Keratinocyte (primary cell): ENCODE data around the gene NHERF2. TPM values are rescaled to one million over a fixed set of nuclear protein-coding genes. Genes with fewer than 3 reads are reported as not detected.

Experiments
- DNase-seq: peaks from one replicate; pipeline ENCODE4 v3.0.0-alpha.2; 2011; ENCODE audit warnings: low read depth, missing footprints, low spot score
- FAIRE-seq: peaks from 2 replicates; lab custom pipeline; 2011; peaks lifted over from hg19 to GRCh38; lab: Jason Lieb, UNC
- H2AFZ ChIP-seq: 2 replicates; pipeline ENCODE4 v1.6.0; 2012; ENCODE audit warnings: low read length, control low read depth, inconsistent platforms; ENCODE audit not compliant: control insufficient read depth
- H3K27ac ChIP-seq: 2 replicates; pipeline ENCODE4 v1.5.1; 2011; ENCODE audit warnings: low read length; ENCODE audit not compliant: control insufficient read depth, insufficient read depth
- H3K27me3 ChIP-seq: 3 replicates; pipeline ENCODE4 v1.6.0; 2011; ENCODE audit warnings: low read length; ENCODE audit not compliant: control insufficient read depth, insufficient read depth; ENCODE audit errors: extremely low read depth
- H3K36me3 ChIP-seq, 2 experiments: 2 replicates in 1 of 2; 3 replicates in 1 of 2; pipeline ENCODE4 v1.5.1; 2011; ENCODE audit warnings: low read length in 2 of 2, mild to moderate bottlenecking in 1 of 2; ENCODE audit not compliant: control insufficient read depth in 2 of 2, insufficient read depth in 2 of 2; ENCODE audit errors: extremely low read depth in 1 of 2
- H3K4me1 ChIP-seq: 3 replicates; pipeline ENCODE4 v1.5.1; 2011; ENCODE audit warnings: low read length; ENCODE audit not compliant: control insufficient read depth, insufficient read depth; ENCODE audit errors: extremely low read depth
- H3K4me2 ChIP-seq: 3 replicates; pipeline ENCODE4 v1.6.0; 2011; ENCODE audit warnings: low read depth, low read length; ENCODE audit not compliant: control insufficient read depth, insufficient read depth; ENCODE audit errors: extremely low read depth
- H3K4me3 ChIP-seq, 3 experiments: fragments of 200-600 bp in 1 of 3; sonication (generic) in 1 of 3; 2 replicates in 2 of 3; 3 replicates in 1 of 3; pipeline ENCODE4 v1.5.1; 2011 to 2016; ENCODE audit warnings: low read length in 3 of 3, mild to moderate bottlenecking in 3 of 3, control low read depth in 2 of 3, inconsistent platforms in 1 of 3, low read depth in 1 of 3, mixed read lengths in 1 of 3, mixed run types in 1 of 3, moderate library complexity in 1 of 3; ENCODE audit not compliant: control insufficient read depth in 2 of 3, insufficient read depth in 2 of 3; ENCODE audit errors: extremely low read depth in 1 of 3
- H3K79me2 ChIP-seq: 2 replicates; pipeline ENCODE4 v1.6.0; 2012; ENCODE audit warnings: low read length; ENCODE audit not compliant: control insufficient read depth, insufficient read depth
- H3K9ac ChIP-seq: 3 replicates; pipeline ENCODE4 v1.6.0; 2011; ENCODE audit warnings: low read length; ENCODE audit not compliant: control insufficient read depth, insufficient read depth; ENCODE audit errors: extremely low read depth
- H3K9me1 ChIP-seq: 3 replicates; pipeline ENCODE4 v1.6.0; 2011; ENCODE audit warnings: low read length; ENCODE audit not compliant: control insufficient read depth, insufficient read depth; ENCODE audit errors: extremely low read depth
- H3K9me3 ChIP-seq: 2 replicates; pipeline ENCODE4 v1.5.1; 2012; ENCODE audit warnings: low read depth, low read length; ENCODE audit not compliant: control insufficient read depth
- H4K20me1 ChIP-seq: 3 replicates; pipeline ENCODE4 v1.6.0; 2011; ENCODE audit warnings: low read length; ENCODE audit not compliant: control insufficient read depth, insufficient read depth; ENCODE audit errors: extremely low read depth
- CTCF ChIP-seq, 3 experiments: IDR thresholded peaks in 1 of 3; conservative IDR thresholded peaks in 1 of 3; optimal IDR thresholded peaks in 1 of 3; 2 replicates in 2 of 3; 3 replicates in 1 of 3; pipeline versions ENCODE3 to v1.5.1; 2011; ENCODE audit warnings: low read length in 3 of 3, mild to moderate bottlenecking in 3 of 3, moderate library complexity in 2 of 3, control low read depth in 1 of 3, inconsistent platforms in 1 of 3; ENCODE audit not compliant: insufficient read depth in 2 of 3; ENCODE audit errors: extremely low read depth in 1 of 3
- EZH2 ChIP-seq: IDR thresholded peaks from one replicate; pipeline ENCODE4 v1.6.1; 2012; ENCODE audit warnings: inconsistent platforms, mild to moderate bottlenecking, low read length, moderate library complexity
- dilution Hi-C: fragments of 300-500 bp; cut with MboI; formaldehyde crosslinking; loops from one replicate; pipeline ENCODE4 v1.7.0; 2020; ENCODE audit warnings: low sequenced_read_pairs; ENCODE audit not compliant: extremely low pct_ligation_motif_present
- polyA plus RNA-seq, 5 experiments: library from polyadenylated mRNA; depleted of rRNA in 3 of 5; stranded (reverse) in 3 of 5; stranded (forward) in 1 of 5; unstranded in 1 of 5; fragments of >200 nt; gene quantifications; 1 replicate in 1 of 5; 2 replicates in 3 of 5; 3 replicates in 1 of 5; pipeline versions ENCODE4 v1.2.1 to v1.2.3, GENCODE V29; 2011 to 2012; ENCODE audit warnings: missing spikeins in 2 of 5, low read depth in 1 of 5, low replicate concordance in 1 of 5

The NHERF2 gene
- polyA plus RNA-seq, 1 donor (not counting 4 experiments of a cell fraction or from before 2014, with no cell fraction given), result 5.9 TPM

- no peaks in the 10 kb centered on the region for H4K20me1 ChIP-seq
- H3K9me1 ChIP-seq, result no peaks in the 10 kb centered on the region
- H3K4me3 ChIP-seq, result no peak overlapping the region
- H3K4me2 ChIP-seq, result no peak overlapping the region
- TF ChIP-seq EZH2 (no peak), CTCF (optimal IDR thresholded peaks at IDR 0.05 in 1 of 3, IDR thresholded peaks at IDR 0.05 in 1 of 3, conservative IDR thresholded peaks at IDR 0.05 in 1 of 3; ENCODE audit: extremely low read depth in 1 of 3, insufficient read depth in 2 of 3, low read length in 3 of 3) (peak in 1 of 3 experiments; percentile 12)
- H3K9me3 ChIP-seq, result no peaks in the 10 kb centered on the region
- H3K27ac ChIP-seq, result no peak overlapping the region
- peaks cover 8 to 26% of the 10 kb centered on the region in 2 experiments for H3K36me3 ChIP-seq
- no peak for FAIRE-seq
- H2AFZ ChIP-seq, result no peak overlapping the region
- H3K9ac ChIP-seq, result no peak overlapping the region
- H3K4me1 ChIP-seq, result no peaks in the 10 kb centered on the region
- dilution Hi-C loops, result no loop called here
- H3K27me3 ChIP-seq, result no peaks in the 10 kb centered on the region
- DNase-seq, result no peak
- H3K79me2 ChIP-seq, result no peaks in the 10 kb centered on the region
These were observed 29.4 kb downstream of the NHERF2 start for GRCh38 chr16:2056077-2056476.

GRCh38 chr16:2056681-2057407 is 30.1 kb downstream of the NHERF2 start:
- TF ChIP-seq CTCF (optimal IDR thresholded peaks at IDR 0.05 in 1 of 3, IDR thresholded peaks at IDR 0.05 in 1 of 3, conservative IDR thresholded peaks at IDR 0.05 in 1 of 3; ENCODE audit: extremely low read depth in 1 of 3, insufficient read depth in 2 of 3, low read length in 3 of 3) (peak in 2 of 3 experiments; percentile 9 to 14), EZH2 (no peak)
- H3K36me3 ChIP-seq, result peaks cover 8 to 26% of the 10 kb centered on the region in 2 experiments
- FAIRE-seq (no peak), DNase-seq (no peak)
- no peaks in the 10 kb centered on the region for H3K9me1 ChIP-seq
- dilution Hi-C loops, result no loop called here
- H3K9ac ChIP-seq, result no peak overlapping the region
- H2AFZ ChIP-seq, result no peak overlapping the region
- peaks cover 2% of the 10 kb centered on the region for H4K20me1 ChIP-seq
- no peaks in the 10 kb centered on the region for H3K4me1 ChIP-seq
- H3K9me3 ChIP-seq, result no peaks in the 10 kb centered on the region
- H3K4me2 ChIP-seq, result no peak overlapping the region
- H3K4me3 ChIP-seq, result no peak overlapping the region
- H3K79me2 ChIP-seq, result no peaks in the 10 kb centered on the region
- no peaks in the 10 kb centered on the region for H3K27me3 ChIP-seq
- H3K27ac ChIP-seq, result no peak overlapping the region
